HEK293 (cell line): Measurements from ENCODE around the gene ZNF646.

Experiments used
- CTCF ChIP-seq: fragments of 450-650 bp; formaldehyde crosslinking; IDR thresholded peaks from 2 replicates; pipeline ENCODE4 v1.5.1; 2016; ENCODE audit warnings: missing biosample characterization, missing genetic modification characterization
- MEIS1 ChIP-seq: sonication (generic); formaldehyde crosslinking; IDR thresholded peaks from 2 replicates; pipeline ENCODE4 v1.8.1; 2022; ENCODE audit warnings: missing genetic modification reagents, mild to moderate bottlenecking, borderline replicate concordance
- REST ChIP-seq: fragments of 450-650 bp; formaldehyde crosslinking; IDR thresholded peaks from 2 replicates; pipeline ENCODE4 v1.5.1; 2016; ENCODE audit warnings: missing biosample characterization, missing genetic modification characterization
- SETDB1 ChIP-seq: IDR thresholded peaks from one replicate; pipeline ENCODE4 v1.6.1; 2017; ENCODE audit warnings: mild to moderate bottlenecking, low read length, moderate library complexity, mixed read lengths; ENCODE audit not compliant: insufficient read length
- YY1 ChIP-seq: fragments of 450-650 bp; formaldehyde crosslinking; IDR thresholded peaks from 2 replicates; pipeline ENCODE4 v1.5.1; 2018; ENCODE audit warnings: missing biosample characterization, missing genetic modification characterization
- ZNF37A ChIP-seq: fragments of 450-650 bp; IDR thresholded peaks from 2 replicates; pipeline ENCODE4 v1.5.1; 2018; ENCODE audit warnings: missing biosample characterization, missing genetic modification characterization
- ZNF501 ChIP-seq: fragments of 450-650 bp; formaldehyde crosslinking; IDR thresholded peaks from 2 replicates; pipeline ENCODE4 v1.5.1; 2016; ENCODE audit warnings: missing biosample characterization, missing genetic modification characterization
- ZNF529 ChIP-seq: fragments of 450-650 bp; formaldehyde crosslinking; IDR thresholded peaks from 2 replicates; pipeline ENCODE4 v1.5.1; 2017; ENCODE audit warnings: missing genetic modification characterization, missing biosample characterization; ENCODE audit not compliant: insufficient replicate concordance
- ZNF629 ChIP-seq: fragments of 450-650 bp; formaldehyde crosslinking; IDR thresholded peaks from 2 replicates; pipeline ENCODE4 v1.5.1; 2017; ENCODE audit warnings: missing biosample characterization, missing genetic modification characterization
- ZNF707 ChIP-seq: fragments of 450-650 bp; formaldehyde crosslinking; IDR thresholded peaks from 2 replicates; pipeline ENCODE4 v1.5.1; 2016; ENCODE audit warnings: missing biosample characterization, missing genetic modification characterization
- ZNF76 ChIP-seq: fragments of 450-650 bp; formaldehyde crosslinking; IDR thresholded peaks from 2 replicates; pipeline ENCODE4; 2016; ENCODE audit warnings: low read depth, missing biosample characterization, missing genetic modification characterization, borderline replicate concordance
- TF ChIP-seq, protein P1 (sequence below): fragments of 450-650 bp; formaldehyde crosslinking; IDR thresholded peaks from 2 replicates; pipeline ENCODE4 v1.5.1; 2016; ENCODE audit warnings: missing biosample characterization, missing genetic modification characterization

GRCh38 chr16:31094088-31094423 lies 19.8 kb downstream of the ZNF646 start:
- no peak; the same call in 1 of the 2 replicates for TF ChIP-seq CTCF (tag by site-specific recombination)
- no peak for TF ChIP-seq REST (tag by site-specific recombination)
- TF ChIP-seq ZNF707 (tag by site-specific recombination) = no peak
- TF ChIP-seq YY1 (tag by site-specific recombination) = no peak
- no peak for TF ChIP-seq ZNF501 (tag by site-specific recombination)
- TF ChIP-seq SETDB1 = no peak
- TF ChIP-seq MEIS1 (CRISPR knock-in tag) = no peak
- no peak for TF ChIP-seq ZNF629 (tag by site-specific recombination)
- TF ChIP-seq ZNF37A (tag by site-specific recombination) = no peak
- TF ChIP-seq, protein P1, sequence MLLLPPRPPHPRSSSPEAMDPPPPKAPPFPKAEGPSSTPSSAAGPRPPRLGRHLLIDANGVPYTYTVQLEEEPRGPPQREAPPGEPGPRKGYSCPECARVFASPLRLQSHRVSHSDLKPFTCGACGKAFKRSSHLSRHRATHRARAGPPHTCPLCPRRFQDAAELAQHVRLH (tag by site-specific recombination) = no peak
- no peak for TF ChIP-seq ZNF529 (tag by site-specific recombination)
- no peak for TF ChIP-seq ZNF76
